Epithelial cell of proximal tubule (primary cell): ENCODE results near the gene PTPN9. TPM values are rescaled to one million over a fixed set of nuclear protein-coding genes. Genes with fewer than 3 reads are reported as not detected.
"Not testable (repeated sequence)": the region's sequence is repeated elsewhere in the genome, so short reads cannot be mapped to it uniquely, and the experiment has no call there.

Experiments
- DNase-seq: peaks from one replicate; pipeline ENCODE4 v3.0.0-alpha.2; 2011; ENCODE audit warnings: low read depth
- H3K4me3 ChIP-seq: 2 replicates; pipeline ENCODE4 v1.5.1; 2011; ENCODE audit warnings: low read depth, mild to moderate bottlenecking, low read length
- CTCF ChIP-seq: conservative IDR thresholded peaks from 2 replicates; pipeline ENCODE4 v1.5.1; 2012; ENCODE audit warnings: low read depth, mild to moderate bottlenecking, low read length
- total RNA-seq: library from RNA; depleted of rRNA; stranded (reverse); fragments of >200 nt; gene quantifications from 2 replicates; pipeline ENCODE4 v1.2.3, GENCODE V29; 2015

PTPN9 gene
- total RNA-seq, 1 donor from 2014 or later: 23.8 TPM

GRCh38 chr15:75479670-75480069 lies 99.4 kb downstream of the PTPN9 start:
- no peak for DNase-seq

GRCh38 chr15:75477094-75477493 lies 102.0 kb downstream of the PTPN9 start:
- not testable (repeated sequence) for DNase-seq, H3K4me3 ChIP-seq

More at GRCh38 chr15:75479670-75480069, 99.4 kb downstream of the PTPN9 start:
- TF ChIP-seq CTCF: no peak
- H3K4me3 ChIP-seq: no peak overlapping the region

- DNase-seq: no peak
- H3K4me3 ChIP-seq: no peak overlapping the region
- TF ChIP-seq CTCF: no peak
Measured at GRCh38 chr15:75468913-75469598, 110.1 kb downstream of the PTPN9 start.

GRCh38 chr15:75460646-75461045 lies 118.5 kb downstream of the PTPN9 start:
- no peak overlapping the region for H3K4me3 ChIP-seq
- no peak for TF ChIP-seq CTCF
- DNase-seq: no peak

- no peak for DNase-seq
- no peak overlapping the region for H3K4me3 ChIP-seq
- TF ChIP-seq CTCF: no peak
Measured at GRCh38 chr15:75459581-75459980, 119.5 kb downstream of the PTPN9 start.

- peak overlapping the region; percentile 69 for H3K4me3 ChIP-seq
- TF ChIP-seq CTCF: no peak
Measured at GRCh38 chr15:75456710-75457109, 122.4 kb downstream of the PTPN9 start.

GRCh38 chr15:75455982-75456531 lies 123.1 kb downstream of the PTPN9 start:
- no peak for DNase-seq
- no peak for TF ChIP-seq CTCF
- H3K4me3 ChIP-seq: peak overlapping the region; percentile 69

More at GRCh38 chr15:75456710-75457109, 122.4 kb downstream of the PTPN9 start:
- DNase-seq: no peak
